Adrenal gland (tissue), 12 donors: Measurements from ENCODE around the gene AFF1. TPM values are rescaled to one million over a fixed set of nuclear protein-coding genes. Genes with fewer than 3 reads are reported as not detected.

Experiments
- DNase-seq, 7 donors: peaks; one replicate each; pipeline ENCODE4 v3.0.0-alpha.2; 2019 to 2020
- H3K27ac ChIP-seq, 5 donors: fragments of 200-600 bp; sonication (generic) in 4 of 5; 1 replicate in 3 of 5; 2 replicates in 2 of 5; pipeline versions ENCODE4 v1.5.1 to v1.8.0; 2016 to 2020; ENCODE audit warnings: mild to moderate bottlenecking in 1 of 5
- H3K27me3 ChIP-seq: fragments of 200-600 bp; 2 replicates; pipeline ENCODE4 v1.8.0; 2021
- H3K36me3 ChIP-seq, 2 donors: fragments of 200-600 bp; replicated peaks in 1 of 2; 1 replicate in 1 of 2; 2 replicates in 1 of 2; pipeline versions ENCODE4 v1.5.1 to v1.8.0; 2018 to 2022
- H3K4me1 ChIP-seq, 2 donors: fragments of 200-600 bp; replicated peaks in 1 of 2; 1 replicate in 1 of 2; 2 replicates in 1 of 2; pipeline versions ENCODE4 v1.5.1 to v1.8.0; 2018 to 2021
- H3K4me3 ChIP-seq, 4 donors: fragments of 200-600 bp; sonication (generic) in 3 of 4; one replicate each; pipeline ENCODE4 v1.5.1; 2016 to 2018
- H3K9me3 ChIP-seq, 3 donors: fragments of 200-600 bp; sonication (generic) in 1 of 3; replicated peaks in 1 of 3; 1 replicate in 2 of 3; 2 replicates in 1 of 3; pipeline versions ENCODE4 v1.5.1 to v1.8.0; 2016 to 2021
- CTCF ChIP-seq, 6 experiments: fragments of 450-650 bp in 4 of 6; fragments of 200-600 bp in 2 of 6; sonication (generic) in 1 of 6; IDR thresholded peaks; 1 replicate in 5 of 6; 2 replicates in 1 of 6; pipeline versions ENCODE4 v1.5.1 to v1.8.0; 2016 to 2021; ENCODE audit warnings: antibody characterized with exemption in 6 of 6, mild to moderate bottlenecking in 2 of 6, moderate library complexity in 1 of 6
- POLR2A ChIP-seq, 2 donors: fragments of 450-650 bp; IDR thresholded peaks; one replicate each; pipeline ENCODE4 v1.6.1; 2017; ENCODE audit warnings: antibody characterized with exemption in 2 of 2, mild to moderate bottlenecking in 2 of 2, moderate library complexity in 1 of 2
- WGBS, 4 donors: extraction: QIAGEN DNeasy Blood & Tissue Kit in 2 of 4; methylation state at CpG; one replicate each; pipeline versions ENCODE4 v1.1.5 to v1.1.7; 2013 to 2017; 5-methylcytosine and 5-hydroxymethylcytosine counted together
- intact Hi-C, 2 donors: fragments of 100-400 bp; cut with DNase I; formaldehyde crosslinking; loops; one replicate each; pipeline versions ENCODE4 v1.14.1 to v1.15.0; 2022 to 2023
- polyA plus RNA-seq, 3 donors: library from polyadenylated mRNA; stranded (reverse); fragments of 200-250 nt in 2 of 3; fragments of 350-450 nt in 1 of 3; fragmentation: Illumina TruSeq in 1 of 3; extraction: RNeasy Lipid Tissue Mini Kit (QIAGEN cat#74804) in 1 of 3; gene quantifications; one replicate each; pipeline ENCODE4 v1.2.3, GENCODE V29; 2013 to 2014
- total RNA-seq, 9 donors: library from RNA; depleted of rRNA in 4 of 9; stranded (reverse); fragments of >200 nt in 4 of 9; fragments of 120-200 nt in 1 of 9; fragmentation: NEBNext Ultra II Directional in 1 of 9; extraction: Animal tissue kit (Norgen Biotek cat#: 25700) in 1 of 9; gene quantifications; one replicate each; pipeline versions ENCODE4 v1.1.0 to v1.2.4, GENCODE V29; 2013 to 2023
- donor health status: healthy with polysubstance abuse.
- donor health status: Bipolar disorder and iron deficiency.
- donor health status: DM: yes; HTN: yes; CAD: no.
- donor health status: DM: no; HTN: no; CAD: no.
- donor health status: DM: no; HTN: no; CAD: no.
- donor health status: DM: yes; HTN: yes; CAD: no.

AFF1 gene
- total and polyA plus RNA-seq, 12 donors = 9.9 to 109 (median 52.3) TPM

GRCh38 chr4:87032884-87033533 is 98.2 kb downstream of the AFF1 start:
- Histone ChIP-seq H3K4me3 (peak overlapping the region in 1 of 4 donors; percentile 4), H3K9me3 (no peaks in the 10 kb centered on the region), H3K36me3 (no peaks in the 10 kb centered on the region), H3K27ac (peak overlapping the region; percentile 20 to 77 (median 45)), H3K4me1 (peaks cover 67 to 99% of the 10 kb centered on the region in 2 donors), H3K27me3 (no peaks in the 10 kb centered on the region)
- DNase-seq = peak in 1 of 7 donors; percentile 32
- TF ChIP-seq POLR2A (IDR thresholded peaks at IDR 0.05) = no peak
- 53 to 70% (median 61%) methylated on average over 3 of the region's 3 CpGs for WGBS, 4 donors
- intact Hi-C loops = no loop called here

GRCh38 chr4:87033902-87034301 is 99.1 kb downstream of the AFF1 start:
- WGBS, 4 donors = 74 to 81% (median 77%) methylated on average over 8 of the region's 8 CpGs
- DNase-seq = no peak
- H3K9me3 ChIP-seq = no peaks in the 10 kb centered on the region
- H3K27ac ChIP-seq = peak overlapping the region in 3 of 5 donors; percentile 33 to 48 (median 45)
- no peak overlapping the region for H3K4me3 ChIP-seq
- intact Hi-C loops = no loop called here
- H3K4me1 ChIP-seq = peaks cover 76 to 99% of the 10 kb centered on the region in 2 donors
- no peak for TF ChIP-seq POLR2A (IDR thresholded peaks at IDR 0.05)
- no peak for TF ChIP-seq CTCF (IDR thresholded peaks at IDR 0.05)
- H3K27me3 ChIP-seq = no peaks in the 10 kb centered on the region
- no peaks in the 10 kb centered on the region for H3K36me3 ChIP-seq

- Histone ChIP-seq H3K9me3 (no peaks in the 10 kb centered on the region), H3K4me3 (no peak overlapping the region), H3K27ac (peak overlapping the region in 1 of 5 donors; percentile 48), H3K36me3 (no peaks in the 10 kb centered on the region), H3K27me3 (no peaks in the 10 kb centered on the region), H3K4me1 (peaks cover 80 to 99% of the 10 kb centered on the region in 2 donors)
- whole genome bisulfite sequencing, 4 donors = 44 to 53% (median 45%) methylated on average over 3 of the region's 3 CpGs
- intact Hi-C loops = no loop called here
- no peak for TF ChIP-seq CTCF (IDR thresholded peaks at IDR 0.05)
- TF ChIP-seq POLR2A (IDR thresholded peaks at IDR 0.05) = no peak
- no peak for DNase-seq
These were observed 99.7 kb downstream of the AFF1 start for GRCh38 chr4:87034527-87034926.

GRCh38 chr4:87035881-87036509 is 101.2 kb downstream of the AFF1 start:
- 70 to 76% (median 75%) methylated on average over 3 of the region's 3 CpGs for WGBS, 4 donors
- TF ChIP-seq POLR2A (IDR thresholded peaks at IDR 0.05) = no peak
- TF ChIP-seq CTCF (IDR thresholded peaks at IDR 0.05) = no peak
- intact Hi-C loops = no loop called here
- H3K27me3 ChIP-seq = no peaks in the 10 kb centered on the region
- no peak overlapping the region for H3K4me3 ChIP-seq
- H3K9me3 ChIP-seq = no peaks in the 10 kb centered on the region
- no peak for DNase-seq
- H3K4me1 ChIP-seq = peaks cover 74 to 92% of the 10 kb centered on the region in 2 donors
- peak overlapping the region in 1 of 5 donors; percentile 23 for H3K27ac ChIP-seq
- no peaks in the 10 kb centered on the region for H3K36me3 ChIP-seq
